ENCODE results near the gene TMEM253.

The TMEM253 gene

DNA sequence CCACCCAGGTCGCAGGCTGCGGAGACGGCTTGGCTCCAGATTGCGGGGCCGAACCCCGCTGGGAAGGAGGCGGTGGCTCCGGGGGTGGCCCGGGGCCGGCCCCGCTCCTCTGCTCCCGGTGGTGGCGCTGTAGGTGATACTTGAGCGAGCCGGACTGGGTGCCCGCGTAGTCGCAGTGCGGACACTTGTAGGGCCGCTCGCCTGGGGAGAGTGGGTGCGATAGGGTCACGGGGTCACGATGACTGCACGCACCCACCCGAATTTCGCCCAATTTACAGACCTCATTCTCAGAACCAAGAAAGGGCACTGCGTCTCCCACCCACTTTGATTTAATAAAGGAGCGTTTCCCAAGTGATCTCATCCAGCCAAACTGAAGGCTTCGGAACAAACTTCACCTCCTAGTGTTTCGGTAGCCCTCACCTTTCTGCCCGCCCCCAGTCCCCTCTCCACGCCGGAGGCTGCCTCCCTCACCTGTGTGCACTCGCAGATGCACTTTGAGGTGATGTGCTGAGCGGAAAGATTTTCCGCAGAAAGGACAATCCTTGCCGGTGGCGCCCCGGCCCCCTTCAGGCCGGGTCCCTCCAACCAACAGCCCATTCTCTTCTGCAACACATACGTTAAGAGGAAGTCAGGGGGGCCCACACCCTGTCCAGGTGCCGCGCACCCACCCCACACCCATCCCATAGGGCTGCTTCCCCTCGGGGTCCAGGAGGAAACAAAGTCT is 9.8 kb upstream of the TMEM253 start:
- no peak for DNase-seq

DNA sequence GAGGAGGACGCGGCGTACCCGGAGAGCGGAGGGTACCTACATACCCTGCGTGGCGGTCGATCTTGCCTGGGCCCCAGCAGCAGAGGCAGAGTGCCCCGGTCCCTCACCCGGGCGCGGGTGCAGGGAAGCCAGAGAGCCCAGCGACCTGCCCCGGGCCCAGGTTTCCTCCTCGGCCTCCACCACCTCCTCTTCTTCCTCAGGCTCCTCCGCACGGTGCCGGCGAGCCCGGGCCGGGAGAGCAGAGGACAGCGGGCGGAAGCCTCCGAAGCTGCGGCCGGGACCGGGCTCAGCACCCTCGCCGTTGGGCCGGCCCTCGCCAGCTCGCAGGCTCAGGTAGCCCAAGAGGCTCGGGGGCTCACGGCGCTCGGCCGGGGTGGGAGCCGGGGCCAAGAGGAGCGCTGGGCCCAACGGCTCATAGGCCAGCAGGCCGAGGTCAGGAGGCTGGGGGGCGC is 9.0 kb upstream of the TMEM253 start:
- DNase-seq: no peak

DNA sequence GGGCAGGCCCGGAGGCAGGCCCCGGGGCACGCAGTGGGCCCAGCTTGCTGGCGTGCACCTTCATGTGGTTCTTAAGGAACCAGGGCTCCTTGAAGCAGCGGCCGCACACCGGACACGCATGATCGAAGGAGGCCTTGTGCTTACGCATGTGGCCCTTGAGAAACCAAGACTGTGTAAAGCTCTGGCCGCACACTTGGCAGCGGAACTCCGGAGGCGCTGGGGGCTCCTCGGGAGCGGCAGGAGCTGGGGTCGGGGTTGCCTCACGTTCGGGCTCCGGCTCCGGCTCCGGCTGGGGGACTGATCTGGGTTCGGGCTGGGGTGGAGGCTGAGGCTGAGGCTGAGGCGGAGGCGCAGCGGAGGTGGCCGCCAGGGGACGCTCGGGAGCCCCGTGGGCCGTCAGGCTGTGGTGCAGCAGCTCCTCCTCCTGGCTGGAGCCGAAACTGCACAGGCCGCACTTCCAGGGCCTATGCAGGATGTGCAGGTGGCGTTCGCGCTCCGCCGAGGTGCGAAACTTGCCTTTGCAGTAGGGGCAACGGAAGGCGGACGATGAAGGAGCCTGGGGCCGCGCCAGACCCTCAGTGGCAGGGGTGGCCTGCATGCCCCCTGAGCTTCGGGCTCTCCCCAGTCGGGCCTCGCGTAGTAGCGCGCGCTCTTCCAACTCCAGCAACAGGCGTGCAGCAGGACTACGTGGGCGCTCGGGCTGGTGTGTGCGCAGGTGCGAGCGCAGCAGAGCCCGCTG is 8.4 kb upstream of the TMEM253 start:
- peak; percentile 98 for DNase-seq

- DNase-seq: no peak
These were observed 7.8 kb upstream of the TMEM253 start for GRCh38 chr14:21093018-21093417.

DNA sequence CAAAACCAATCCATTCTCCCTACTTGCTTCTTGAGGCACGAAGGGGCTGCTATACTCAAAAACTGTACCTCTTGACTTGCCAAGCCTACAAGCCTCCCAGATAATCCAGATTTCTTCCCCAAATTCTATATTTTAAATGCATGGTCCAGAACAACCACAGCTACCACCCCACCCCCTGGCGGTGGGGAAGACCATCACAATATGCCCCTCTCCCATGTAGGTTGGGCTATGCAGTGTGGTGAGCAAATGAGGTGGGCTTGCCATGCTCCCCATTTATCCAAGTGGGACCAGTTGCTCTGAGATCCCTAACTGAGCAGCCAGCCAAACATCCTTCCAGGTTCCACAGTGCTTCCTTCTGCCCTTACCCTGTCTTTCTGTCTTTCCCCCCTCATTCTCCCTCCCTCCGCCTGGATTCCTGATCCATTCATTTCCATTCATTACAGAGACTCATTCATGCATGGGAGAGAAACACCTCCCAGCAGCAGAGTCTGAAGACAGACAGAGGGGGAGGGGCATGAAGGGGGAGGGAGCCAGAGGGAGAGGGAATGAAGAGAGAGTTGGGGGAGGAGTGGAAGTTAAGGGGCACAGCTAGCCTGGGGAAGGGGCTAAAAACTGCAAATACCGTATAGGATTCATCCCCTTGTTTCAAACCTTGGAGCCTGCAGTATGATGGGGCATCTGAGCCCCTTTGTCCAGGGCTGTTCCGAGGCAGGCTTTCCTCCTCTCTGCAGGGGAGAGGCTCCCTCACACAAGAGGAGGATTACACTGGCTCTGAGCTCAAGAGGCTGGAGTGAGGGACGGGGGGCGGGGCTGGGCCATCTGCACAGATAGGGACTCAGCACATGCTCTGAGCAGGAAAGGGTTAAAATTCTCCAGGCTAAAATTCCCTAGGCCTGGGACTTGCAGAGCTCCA is 6.8 kb upstream of the TMEM253 start:
- peak; percentile 45 for DNase-seq

DNA sequence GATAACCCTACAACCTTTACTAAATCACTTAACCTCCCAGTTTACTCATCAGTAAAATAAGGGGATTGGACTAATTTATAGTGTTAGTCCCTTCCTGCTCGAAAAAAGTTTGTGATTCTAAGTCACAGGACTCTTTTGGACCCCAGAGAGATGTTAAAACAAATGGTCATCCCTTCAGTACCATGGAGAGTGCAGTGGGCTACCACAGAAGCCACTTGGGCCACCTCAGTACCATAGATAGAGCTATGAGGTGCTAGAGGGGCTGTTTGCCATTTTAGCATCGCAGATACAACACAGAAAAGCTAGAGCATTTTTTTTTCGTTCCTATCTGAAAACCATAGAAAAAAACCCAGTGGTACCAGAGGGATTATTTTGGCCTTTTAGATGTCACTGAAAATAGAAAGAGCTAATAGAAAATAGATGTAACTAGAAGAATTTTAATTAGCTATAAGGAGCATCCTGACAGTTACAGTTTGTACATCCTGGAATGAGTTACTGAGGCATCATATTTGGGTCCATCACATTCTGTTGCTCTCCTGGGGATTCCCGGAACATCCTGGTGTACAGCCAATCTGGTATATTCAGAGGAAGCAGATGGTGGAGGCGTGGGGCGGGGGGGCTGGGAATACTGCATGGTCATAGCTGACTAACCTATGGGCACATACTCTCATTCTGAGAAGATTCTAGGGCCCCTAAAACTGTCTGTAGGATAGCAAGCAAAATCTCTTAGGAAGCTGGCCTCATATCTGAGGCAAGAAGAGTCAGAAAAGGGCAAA is 5.2 kb upstream of the TMEM253 start:
- DNase-seq: peak; percentile 1

GRCh38 chr14:21096438-21096837 is 4.4 kb upstream of the TMEM253 start:
- DNase-seq: peak; percentile 48

DNA sequence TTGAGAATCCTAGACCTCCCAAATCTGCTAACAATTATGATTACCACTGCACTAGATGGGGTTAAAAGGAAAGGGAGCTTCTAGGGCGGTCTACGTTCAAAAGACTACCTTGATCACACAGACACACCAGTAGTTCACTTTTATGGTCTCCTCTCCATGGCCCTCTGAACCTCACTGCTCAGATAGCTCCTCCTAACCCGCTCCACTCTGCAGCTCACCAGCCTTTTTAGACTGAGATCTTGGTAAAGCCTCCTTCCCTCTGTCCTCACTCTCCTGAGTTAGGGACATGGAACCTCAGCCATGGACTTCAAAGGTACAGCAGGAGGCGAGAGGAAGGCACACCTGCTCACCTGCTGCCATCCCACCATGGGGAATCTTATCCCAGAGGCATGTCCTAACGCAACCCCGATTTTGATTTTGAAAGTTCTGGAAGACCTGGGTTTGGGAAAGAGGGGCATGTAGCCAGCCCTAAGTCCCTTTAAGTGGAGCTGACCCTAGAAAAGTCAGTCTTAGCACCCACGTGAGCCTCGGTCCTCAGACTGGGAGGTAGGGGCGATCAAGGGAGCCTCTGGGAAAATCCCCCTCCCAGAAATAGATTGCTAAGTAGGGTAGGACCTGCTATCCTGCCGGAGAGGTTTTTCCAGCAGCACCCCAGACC is 3.8 kb upstream of the TMEM253 start:
- no peak for DNase-seq

GRCh38 chr14:21097636-21098075 is 3.2 kb upstream of the TMEM253 start:
- DNase-seq: no peak

- DNase-seq: peak; percentile 68
These were observed 2.6 kb upstream of the TMEM253 start, which contains the start of gene ZNF219 for GRCh38 chr14:21098076-21098891. ZNF219 (minus strand) TSS chr14:21098655; CDS start chr14:21093591, 5,064 bp downstream.

- no peak for DNase-seq
These were observed 1.8 kb upstream of the TMEM253 start for GRCh38 chr14:21098892-21099595.

- no peak for DNase-seq
These were observed 1.3 kb upstream of the TMEM253 start for GRCh38 chr14:21099596-21099985.

DNA sequence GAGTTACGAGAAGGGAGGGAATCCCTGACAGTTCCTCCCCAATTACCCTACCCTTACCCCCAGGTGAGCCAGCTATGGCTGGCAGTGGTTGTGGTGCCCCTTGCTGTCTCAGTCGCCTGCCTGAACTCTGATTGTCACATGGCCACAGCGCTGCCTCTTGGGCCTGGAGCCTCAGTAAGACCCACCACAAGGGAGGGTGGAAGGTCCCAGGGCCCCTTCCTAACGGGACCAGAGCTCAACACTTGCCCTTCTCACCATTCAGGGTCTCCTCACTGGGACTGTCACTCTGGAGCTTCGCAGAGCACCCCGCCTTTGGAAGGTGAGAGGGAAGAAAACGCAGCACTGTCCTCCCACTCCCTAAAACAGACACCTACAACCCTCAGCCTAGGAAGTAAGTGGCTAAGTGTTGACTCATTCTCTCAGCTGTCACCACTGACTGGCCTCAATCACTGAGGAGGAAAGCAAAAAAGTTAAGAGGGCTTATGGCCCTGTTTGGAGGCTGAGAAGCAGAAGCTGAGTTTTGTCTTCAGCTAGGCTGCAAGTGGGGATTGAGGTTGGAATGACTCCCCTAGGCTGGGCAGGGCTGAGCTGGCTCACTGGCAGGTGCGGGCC is 1.0 kb downstream of the TMEM253 start:
- no peak for DNase-seq

GRCh38 chr14:21102521-21103410 is 1.9 kb downstream of the TMEM253 start:
- no peak for DNase-seq

DNA sequence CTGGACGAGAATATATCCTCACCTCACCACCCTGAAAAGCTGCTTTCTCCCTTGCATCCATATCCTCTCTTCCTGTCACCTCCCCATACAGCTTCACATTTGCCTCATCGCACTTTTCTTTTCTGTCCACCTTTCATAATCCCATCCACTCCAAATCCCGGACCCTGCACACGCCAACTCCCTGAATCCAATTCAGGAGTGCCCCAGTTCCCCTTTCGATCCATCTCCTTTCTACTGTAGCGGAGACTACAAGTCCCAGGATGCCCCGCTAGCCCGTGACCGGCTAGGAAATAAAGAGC is 2.5 kb downstream of the TMEM253 start:
- DNase-seq: no peak

GRCh38 chr14:21103710-21104447 is 3.0 kb downstream of the TMEM253 start:
- peak; percentile 99 for DNase-seq

- no peak for DNase-seq
These were observed 3.7 kb downstream of the TMEM253 start for GRCh38 chr14:21104448-21105060.

- no peak for DNase-seq
These were observed 4.2 kb downstream of the TMEM253 start for GRCh38 chr14:21105095-21105494.

Measured in activated CD8-positive, alpha-beta memory T cell treated with anti-CD3 and anti-CD28 coated beads for 24 hours (primary cell).